ENCODE data around the gene MATCAP1. TPM values are rescaled to one million over a fixed set of nuclear protein-coding genes. Genes with fewer than 3 reads are reported as not detected.

The MATCAP1 gene
- total and polyA plus RNA-seq, 2 of the 4 experiments (the other 2 are of a cell fraction), result 8.2 to 43.9 TPM

- TF ChIP-seq RCOR1 (IDR thresholded peaks at IDR 0.05; ENCODE audit: insufficient replicate concordance, low read length), result no peak
- no peak for TF ChIP-seq SMC3 (IDR thresholded peaks at IDR 0.05; ENCODE audit: low read depth, low read length)
- no peak for TF ChIP-seq MXI1 (IDR thresholded peaks at IDR 0.05; ENCODE audit: borderline replicate concordance, low read depth, low read length)
- TF ChIP-seq BHLHE40 (IDR thresholded peaks at IDR 0.05; ENCODE audit: low read depth, low read length), result no peak
- no peak for TF ChIP-seq MAZ (IDR thresholded peaks at IDR 0.05; ENCODE audit: borderline replicate concordance, low read depth, low read length)
- TF ChIP-seq CEBPB (IDR thresholded peaks at IDR 0.05; ENCODE audit: low read depth, low read length), result no peak
- TF ChIP-seq CTCF (conservative IDR thresholded peaks at IDR 0.05; ENCODE audit: low read depth, low read length), result no peak
- TF ChIP-seq POLR2A (IDR thresholded peaks at IDR 0.05; ENCODE audit: low read depth, low read length), result no peak
- no peak for TF ChIP-seq MAFK (IDR thresholded peaks at IDR 0.05; ENCODE audit: low read depth, low read length)
- no peak for TF ChIP-seq ELK1 (IDR thresholded peaks at IDR 0.05; ENCODE audit: borderline replicate concordance, low read depth, low read length)
- TF ChIP-seq RAD21 (IDR thresholded peaks at IDR 0.05; ENCODE audit: low read length), result no peak
- no peak overlapping the region for H3K4me3 ChIP-seq (ENCODE audit: insufficient read depth, low read depth, low read length)
- H3K36me3 ChIP-seq (ENCODE audit: control insufficient read depth, insufficient read depth, low read length), result peaks cover 3% of the 10 kb centered on the region; the same call in 1 of the 2 replicates
- no peak overlapping the region for H3K4ac ChIP-seq (ENCODE audit: low read depth, low read length)
- H3K27me3 ChIP-seq (ENCODE audit: control insufficient read depth, insufficient read depth, low read length), result peaks cover 24% of the 10 kb centered on the region; the same call in 1 of the 2 replicates
- dilution Hi-C loops (cut with HindIII; ENCODE audit: low sequenced_read_pairs, unreplicated experiment) (no loop called here), intact Hi-C loops (cut with micrococcal nuclease) (no loop called here), in situ Hi-C loops (cut with MboI; ENCODE audit: low sequenced_read_pairs) (no loop called here)
- BruUV-seq (replicated peaks), result no TSS peak
- no peak overlapping the region; the same call in 1 of the 2 replicates for H2AK5ac ChIP-seq (ENCODE audit: low read depth, low read length)
- 18% methylated on average over 51 of the region's 99 CpGs; no CpG with 5 or more reads in 1 of the 2 experiments for WGBS, 2 experiments (ENCODE audit: extremely low coverage in 2 of 2, insufficient read length in 1 of 2)
- H3K56ac ChIP-seq (ENCODE audit: extremely low read depth, insufficient read depth, low read length), result no peak overlapping the region
- H3K79me1 ChIP-seq (ENCODE audit: low read depth in 1 of 2, low read length in 2 of 2), result peaks cover 5 to 25% of the 10 kb centered on the region in 2 experiments; a peak in 2 of 4 replicates
- no peak overlapping the region for H3K14ac ChIP-seq (replicated peaks; ENCODE audit: low read depth, low read length)
- ChIA-PET CTCF (no interaction called here), POLR2A (ENCODE audit: unreplicated experiment) (interaction anchor here (0.7 kb wide), 1 partner anchor 238 kb away, joined by 5 read pairs; no protein-coding TSS in a partner anchor)
- no peak overlapping the region for H4K91ac ChIP-seq (ENCODE audit: insufficient read depth, low read depth, low read length)
- H3K18ac ChIP-seq (ENCODE audit: low read depth, low read length), result no peak overlapping the region
- no peak overlapping the region for H2BK120ac ChIP-seq (ENCODE audit: low read depth, low read length)
- ATAC-seq (ENCODE audit: low read depth) (peak; percentile 8), DNase-seq (peak; percentile 35)
- no peak overlapping the region for H2BK15ac ChIP-seq (ENCODE audit: low read depth, low read length)
- peak overlapping the region in 1 of 2 experiments; percentile 10; a peak in 1 of 4 replicates for H4K8ac ChIP-seq (ENCODE audit: low read depth in 2 of 2, low read length in 2 of 2)
- peak overlapping the region; percentile 83 for H2AFZ ChIP-seq (replicated peaks; ENCODE audit: low read length, poor library complexity)
- H3K4me1 ChIP-seq (ENCODE audit: control insufficient read depth, insufficient read depth, low read length), result peaks cover 18% of the 10 kb centered on the region; the same call in 1 of the 2 replicates
- H4K5ac ChIP-seq (ENCODE audit: low read depth, low read length), result no peak overlapping the region; the same call in 1 of the 2 replicates
- H3K23ac ChIP-seq (ENCODE audit: low read depth, low read length), result no peak overlapping the region
- peaks cover 5% of the 10 kb centered on the region; the same call in 1 of the 2 replicates for H3K9me1 ChIP-seq (ENCODE audit: insufficient read depth, low read length)
- peak overlapping the region; percentile 9; the same call in 1 of the 2 replicates for H3K4me2 ChIP-seq (ENCODE audit: low read depth, low read length)
- H2AK9ac ChIP-seq (replicated peaks; ENCODE audit: low read depth, low read length, poor library complexity), result peak overlapping the region; percentile 26
- no peaks in the 10 kb centered on the region for H3K9me3 ChIP-seq (ENCODE audit: control insufficient read depth, insufficient read depth, low read length)
- 0 out of 2 replicates have a peak, but pooled peaks cover 5% of the 10 kb centered on the region for H4K20me1 ChIP-seq (ENCODE audit: insufficient read depth, low read length)
- H2BK5ac ChIP-seq (ENCODE audit: low read depth, low read length, poor library complexity, severe bottlenecking), result no peak overlapping the region
- H2BK20ac ChIP-seq (ENCODE audit: low read depth, low read length), result no peak overlapping the region
- no peak overlapping the region for H3K9ac ChIP-seq (ENCODE audit: low read depth, low read length)
- no peak overlapping the region for H3K27ac ChIP-seq (ENCODE audit: insufficient read depth, low read length)
These were observed 20.4 kb downstream of the MATCAP1 start for GRCh38 chr16:67163164-67163998.

All from IMR-90 (cell line).